OCI-LY1 (cell line): ENCODE measurements around the gene MFAP2.

Experiments used
- H2AFZ ChIP-seq: fragments of 200-600 bp; sonication (generic), shearing (Covaris generic); 2 replicates; pipeline ENCODE4 v1.6.0; 2014; ENCODE audit warnings: antibody characterized with exemption, mild to moderate bottlenecking, low read length
- H3F3A ChIP-seq: fragments of 200-600 bp; sonication (generic), shearing (Covaris generic); 2 replicates; pipeline ENCODE4 v1.6.0; 2014; ENCODE audit warnings: mild to moderate bottlenecking, antibody characterized with exemption, low read length, moderate library complexity; ENCODE audit not compliant: insufficient read depth
- H3K27ac ChIP-seq: fragments of 200-600 bp; sonication (generic); 2 replicates; pipeline ENCODE4 v1.5.1; 2014; ENCODE audit warnings: low read length, mixed run types, mild to moderate bottlenecking, low read depth; ENCODE audit not compliant: poor library complexity, severe bottlenecking
- H3K27me3 ChIP-seq: fragments of 200-600 bp; sonication (generic); 2 replicates; pipeline ENCODE4 v1.6.0; 2014; ENCODE audit warnings: antibody characterized with exemption, mild to moderate bottlenecking, low read length, moderate library complexity; ENCODE audit not compliant: insufficient read depth
- H3K36me3 ChIP-seq: fragments of 200-600 bp; sonication (generic); 2 replicates; pipeline ENCODE4 v1.6.1; 2014; ENCODE audit warnings: mild to moderate bottlenecking, antibody characterized with exemption, low read length, moderate library complexity, mixed read lengths; ENCODE audit not compliant: insufficient read depth
- H3K4me1 ChIP-seq: fragments of 200-600 bp; sonication (generic); 2 replicates; pipeline ENCODE4 v1.5.1; 2014; ENCODE audit warnings: mild to moderate bottlenecking, low read length, moderate library complexity; ENCODE audit not compliant: insufficient read depth, severe bottlenecking
- H3K4me2 ChIP-seq: fragments of 200-600 bp; sonication (generic), shearing (Covaris generic); 2 replicates; pipeline ENCODE4 v1.6.1; 2014; ENCODE audit warnings: low read length
- H3K4me3 ChIP-seq: fragments of 200-600 bp; sonication (generic); 2 replicates; pipeline ENCODE4 v1.5.1; 2014; ENCODE audit warnings: low read length, low read depth, mild to moderate bottlenecking, mixed read lengths; ENCODE audit not compliant: poor library complexity, severe bottlenecking
- H3K79me2 ChIP-seq: fragments of 200-600 bp; shearing (Covaris generic); 2 replicates; pipeline ENCODE4 v1.6.1; 2016; ENCODE audit warnings: mixed run types, low read length, mixed read lengths; ENCODE audit not compliant: insufficient read depth
- H3K9ac ChIP-seq: fragments of 200-600 bp; sonication (generic), shearing (Covaris generic); 2 replicates; pipeline ENCODE4 v1.6.1; 2014; ENCODE audit warnings: mild to moderate bottlenecking, low read length, mixed read lengths
- H3K9me2 ChIP-seq: fragments of 200-600 bp; sonication (generic), shearing (Covaris generic); 2 replicates; pipeline ENCODE4 v1.6.1; 2014; ENCODE audit warnings: low read depth, mild to moderate bottlenecking, low read length, mixed read lengths
- H3K9me3 ChIP-seq: fragments of 200-600 bp; shearing (Covaris generic); 2 replicates; pipeline ENCODE4 v1.6.1; 2014; ENCODE audit warnings: low read length, mixed read lengths
- H4K20me1 ChIP-seq: fragments of 200-600 bp; sonication (generic), shearing (Covaris generic); 2 replicates; pipeline ENCODE4 v1.6.0; 2016; ENCODE audit warnings: mild to moderate bottlenecking, low read length; ENCODE audit not compliant: insufficient read depth
- CTCF ChIP-seq: fragments of 200-600 bp; sonication (generic), shearing (Covaris generic); IDR thresholded peaks from 2 replicates; pipeline ENCODE4 v1.5.1; 2017; ENCODE audit warnings: mild to moderate bottlenecking, antibody characterized with exemption, low read length, moderate library complexity, mixed read lengths
- EZH2 ChIP-seq: fragments of 200-600 bp; sonication (generic), shearing (Covaris generic); IDR thresholded peaks from 2 replicates; pipeline ENCODE4 v1.8.0; 2017; ENCODE audit warnings: borderline replicate concordance, mixed run types, mild to moderate bottlenecking, antibody characterized with exemption, low read length, moderate library complexity, mixed read lengths

The MFAP2 gene

GRCh38 chr1:16992102-16992501, 11.7 kb upstream of the MFAP2 start:
- H3K4me3 ChIP-seq = no peak overlapping the region

GRCh38 chr1:16991571-16991970, 11.2 kb upstream of the MFAP2 start:
- Histone ChIP-seq H3K4me3 (no peak overlapping the region), H3K27ac (no peak overlapping the region), H3K9me2 (no peaks in the 10 kb centered on the region), H3F3A (no peaks in the 10 kb centered on the region), H3K27me3 (no peaks in the 10 kb centered on the region), H3K79me2 (no peaks in the 10 kb centered on the region), H4K20me1 (no peaks in the 10 kb centered on the region), H3K4me2 (no peak overlapping the region), H2AFZ (no peak overlapping the region), H3K9me3 (no peaks in the 10 kb centered on the region), H3K9ac (no peak overlapping the region), H3K4me1 (no peaks in the 10 kb centered on the region), H3K36me3 (no peaks in the 10 kb centered on the region; the same call in 1 of the 2 replicates)
- TF ChIP-seq EZH2 = no peak
- TF ChIP-seq CTCF = no peak

More at GRCh38 chr1:16992102-16992501, 11.7 kb upstream of the MFAP2 start:
- Histone ChIP-seq H3K9ac (no peak overlapping the region), H4K20me1 (no peaks in the 10 kb centered on the region), H3K9me2 (no peaks in the 10 kb centered on the region), H3K9me3 (no peaks in the 10 kb centered on the region), H3F3A (no peaks in the 10 kb centered on the region), H3K36me3 (no peaks in the 10 kb centered on the region; the same call in 1 of the 2 replicates), H3K79me2 (no peaks in the 10 kb centered on the region), H3K27me3 (no peaks in the 10 kb centered on the region), H3K4me1 (no peaks in the 10 kb centered on the region), H3K27ac (no peak overlapping the region), H3K4me2 (no peak overlapping the region), H2AFZ (no peak overlapping the region)
- TF ChIP-seq CTCF = no peak
- no peak for TF ChIP-seq EZH2

- H2AFZ ChIP-seq = no peak overlapping the region
- no peaks in the 10 kb centered on the region; the same call in 1 of the 2 replicates for H3K36me3 ChIP-seq
Measured at GRCh38 chr1:16989676-16990391, 9.4 kb upstream of the MFAP2 start.

More at GRCh38 chr1:16989676-16990391, 9.4 kb upstream of the MFAP2 start:
- TF ChIP-seq CTCF (no peak), EZH2 (no peak)
- H3K9ac ChIP-seq = no peak overlapping the region
- H4K20me1 ChIP-seq = no peaks in the 10 kb centered on the region
- no peaks in the 10 kb centered on the region for H3K9me3 ChIP-seq
- H3K9me2 ChIP-seq = no peaks in the 10 kb centered on the region
- no peak overlapping the region for H3K27ac ChIP-seq
- no peaks in the 10 kb centered on the region for H3F3A ChIP-seq
- H3K27me3 ChIP-seq = no peaks in the 10 kb centered on the region
- no peak overlapping the region for H3K4me2 ChIP-seq
- H3K79me2 ChIP-seq = no peaks in the 10 kb centered on the region
- H3K4me3 ChIP-seq = no peak overlapping the region
- no peaks in the 10 kb centered on the region for H3K4me1 ChIP-seq
